CD1c-positive myeloid dendritic cell (primary cell): Measurements from ENCODE around the gene SYNJ2.

ENCODE experiments used
- DNase-seq: peaks from one replicate; pipeline ENCODE4 v3.0.0-alpha.2; 2016; ENCODE audit errors: extremely low spot score

SYNJ2 gene

GRCh38 chr6:158010591-158011477 lies 29.2 kb downstream of the SYNJ2 start:
- DNase-seq, result no peak

DNA sequence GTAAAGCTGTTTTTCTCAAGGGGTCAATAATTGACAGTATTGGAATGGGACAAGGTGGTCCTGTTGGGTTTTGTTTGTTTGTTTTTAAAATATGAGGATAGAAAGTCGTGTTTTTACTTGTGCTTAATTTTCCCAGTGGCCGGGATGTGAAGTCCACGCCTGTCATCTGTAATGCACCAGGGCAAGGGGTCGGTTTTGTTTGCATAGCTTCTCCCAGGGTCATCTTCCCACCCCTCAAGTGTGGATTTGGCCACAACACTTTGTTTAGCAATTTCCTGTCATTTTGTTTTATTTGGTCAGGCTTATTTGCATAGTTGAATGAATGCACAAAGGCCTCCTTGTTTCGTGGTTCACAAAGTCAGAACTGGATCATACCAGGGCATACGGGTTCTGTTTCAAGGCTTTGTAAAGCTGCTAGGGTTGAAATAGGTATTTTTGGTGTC lies 29.8 kb downstream of the SYNJ2 start:
- DNase-seq, result no peak

DNA sequence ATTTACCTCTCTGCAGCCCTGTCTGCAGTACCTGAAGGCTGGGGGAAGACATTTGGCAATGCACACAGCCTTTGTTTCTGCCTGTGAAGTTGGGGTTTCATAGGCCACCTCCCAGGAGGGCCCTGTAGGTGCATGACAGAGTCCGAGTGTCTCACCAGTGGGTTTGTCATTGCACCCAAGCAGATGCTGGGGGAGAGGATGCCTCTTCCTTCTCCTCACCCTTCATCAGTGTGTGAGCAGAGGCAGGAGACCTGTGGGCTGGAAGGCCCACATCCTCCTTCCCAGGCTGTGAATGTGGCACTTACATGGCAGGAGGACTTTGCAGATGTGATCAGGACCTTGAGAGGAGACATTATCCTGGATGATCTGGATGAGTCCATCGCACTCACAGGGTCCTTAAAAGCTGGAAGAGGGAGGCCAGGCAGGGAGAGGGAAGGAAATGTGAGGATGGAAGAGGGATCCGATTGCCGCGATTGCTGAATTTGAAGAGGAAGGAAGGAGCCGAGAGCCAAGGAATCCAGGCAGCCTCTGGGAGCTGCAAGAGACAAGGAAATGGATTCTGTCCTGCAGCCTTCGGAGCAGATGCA lies 30.4 kb downstream of the SYNJ2 start:
- peak; percentile 38 for DNase-seq

DNA sequence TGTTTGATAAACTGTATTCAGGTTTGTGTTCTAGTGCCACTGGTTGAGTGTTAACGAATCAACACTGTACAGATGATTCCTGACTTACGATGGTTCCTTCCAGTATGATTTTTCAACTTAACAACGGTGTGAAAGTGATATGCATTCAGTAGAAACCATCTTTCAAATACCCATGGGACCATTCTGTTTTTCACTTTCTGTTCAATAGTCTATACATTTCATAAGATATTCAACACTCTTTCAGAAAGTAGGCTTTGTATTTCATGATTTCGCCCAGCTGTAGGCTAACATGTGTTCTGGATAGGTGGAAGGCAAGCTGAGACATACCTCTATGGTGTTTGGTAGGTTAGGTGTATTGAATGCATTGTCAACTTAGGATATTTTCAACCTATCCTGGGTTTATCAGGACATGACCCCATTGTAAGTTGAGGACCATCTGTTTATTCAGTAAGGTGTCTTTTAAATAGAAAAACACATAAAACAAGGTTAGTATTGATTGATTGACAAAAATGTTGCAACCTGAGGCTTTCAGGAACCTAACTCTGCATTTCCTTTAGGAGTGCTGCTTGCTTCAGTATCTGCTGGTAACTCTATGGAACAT lies 32.3 kb downstream of the SYNJ2 start:
- no peak for DNase-seq

DNA sequence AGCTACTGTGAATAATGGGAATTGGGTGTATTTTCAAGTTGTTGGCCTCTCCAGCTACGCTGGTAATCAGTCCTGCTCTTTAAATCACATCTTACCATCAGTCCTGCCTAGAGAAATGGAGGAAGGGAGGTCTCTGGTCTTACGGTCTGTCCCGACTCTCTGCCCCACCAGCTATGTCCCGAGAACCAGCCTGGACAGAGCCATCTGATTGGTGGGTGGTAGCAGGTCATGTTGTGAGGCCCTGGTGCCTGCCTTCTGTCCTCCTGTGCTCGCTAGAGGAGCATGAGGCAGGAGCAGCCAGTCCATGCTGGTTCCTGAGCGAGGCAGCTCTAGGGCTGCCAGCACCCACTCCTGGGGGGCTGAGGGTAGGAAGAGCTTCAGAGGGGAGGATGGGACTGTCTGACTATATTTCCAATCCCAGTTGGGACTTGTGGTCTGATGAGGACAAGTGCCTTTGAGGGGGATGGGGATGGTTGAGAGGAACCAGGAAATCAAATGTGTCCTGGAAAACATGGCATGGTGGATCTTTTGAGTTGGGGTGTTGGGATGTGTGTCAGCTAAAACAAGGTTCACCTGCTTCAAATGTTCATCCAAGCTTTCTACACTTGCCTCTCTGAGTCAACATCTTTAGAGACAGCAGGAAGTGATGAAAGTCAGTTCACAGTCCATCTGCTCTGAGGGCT lies 33.0 kb downstream of the SYNJ2 start:
- DNase-seq, result no peak

DNA sequence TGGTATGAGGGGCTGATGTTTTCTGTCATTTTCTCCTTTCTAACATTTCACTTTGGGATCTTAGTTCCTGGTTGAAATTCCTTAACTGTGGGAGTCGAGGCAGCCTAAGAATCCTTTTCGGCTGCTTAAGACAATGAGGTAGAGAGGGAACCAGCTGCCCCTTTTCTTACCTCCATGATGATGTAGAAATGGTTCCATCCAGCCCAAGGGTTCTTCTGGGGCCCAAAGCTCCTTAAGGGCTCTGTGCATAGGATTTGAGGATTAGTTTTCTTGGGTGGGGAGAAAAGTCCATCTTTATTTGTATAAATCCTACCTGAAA lies 33.5 kb downstream of the SYNJ2 start:
- DNase-seq, result no peak

GRCh38 chr6:158016571-158017383 lies 35.1 kb downstream of the SYNJ2 start:
- no peak for DNase-seq

- DNase-seq, result no peak
These were observed 36.0 kb downstream of the SYNJ2 start for GRCh38 chr6:158017621-158018040.

GRCh38 chr6:158018041-158018771 lies 36.5 kb downstream of the SYNJ2 start:
- DNase-seq, result no peak

- no peak for DNase-seq
These were observed 37.2 kb downstream of the SYNJ2 start for GRCh38 chr6:158018851-158019361.

DNA sequence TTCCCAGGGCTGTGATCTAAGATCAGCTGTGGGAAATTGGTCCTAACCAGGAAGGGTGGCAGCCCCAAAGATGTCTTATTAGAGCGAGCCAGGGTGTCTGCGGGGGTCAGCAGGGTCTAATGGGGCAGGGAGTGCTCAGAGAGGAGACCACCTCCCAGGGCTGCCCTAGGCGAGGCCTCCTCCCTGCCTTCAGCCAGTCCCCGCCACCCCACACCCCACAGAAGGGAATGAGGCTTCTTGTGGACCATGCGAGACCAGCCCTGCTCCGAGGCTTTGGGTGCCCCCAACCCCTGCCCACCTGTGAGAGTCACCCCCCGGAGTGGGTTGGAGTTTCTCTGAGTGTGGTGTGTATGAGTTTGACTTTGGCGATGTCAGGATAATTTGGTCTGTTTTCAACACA lies 37.8 kb downstream of the SYNJ2 start:
- DNase-seq, result no peak

DNA sequence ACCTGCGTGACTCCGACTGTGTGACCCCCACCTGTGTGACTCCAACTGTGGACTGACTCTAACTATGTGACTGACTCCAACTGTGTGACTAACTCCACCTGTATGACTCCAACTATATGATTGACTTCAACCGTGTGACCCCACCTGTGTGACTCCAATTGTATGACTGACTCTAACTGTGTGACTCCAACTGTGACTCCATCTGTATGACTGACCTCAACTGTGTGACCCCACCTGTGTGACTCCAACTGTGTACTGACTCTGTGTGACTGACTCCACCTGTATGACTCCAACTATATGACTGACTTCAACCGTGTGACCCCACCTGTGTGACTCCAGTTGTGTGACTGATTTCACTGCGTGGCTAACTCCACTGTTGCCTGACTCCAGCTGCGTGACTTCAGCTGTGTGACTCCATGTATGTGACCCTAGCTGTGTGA lies 38.6 kb downstream of the SYNJ2 start:
- DNase-seq, result no peak

GRCh38 chr6:158020811-158021210 lies 39.1 kb downstream of the SYNJ2 start:
- no peak for DNase-seq

DNA sequence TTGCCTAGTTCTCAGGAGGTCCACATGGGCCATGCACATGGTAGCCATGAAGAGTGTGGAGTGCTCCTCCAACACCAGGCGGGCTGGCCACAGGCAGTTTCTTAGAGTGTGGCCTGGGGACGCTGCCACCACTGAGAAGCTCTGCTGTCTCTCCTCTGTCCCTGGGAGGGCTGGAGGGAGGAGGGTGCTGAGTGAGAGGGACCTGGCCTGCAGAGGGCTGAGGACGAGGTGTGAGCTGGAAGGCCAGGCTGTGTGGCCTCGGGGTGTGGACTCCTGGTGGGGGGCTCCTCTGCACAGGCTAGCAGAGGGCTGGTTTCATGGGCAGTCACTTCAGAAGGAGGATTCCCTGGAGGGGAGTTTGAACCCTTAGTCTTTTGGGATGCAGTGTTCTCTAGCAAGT lies 39.7 kb downstream of the SYNJ2 start:
- no peak for DNase-seq

GRCh38 chr6:158021814-158022748 lies 40.4 kb downstream of the SYNJ2 start:
- DNase-seq, result no peak

GRCh38 chr6:158022749-158023596 lies 41.3 kb downstream of the SYNJ2 start:
- no peak for DNase-seq

GRCh38 chr6:158023597-158023939 lies 41.9 kb downstream of the SYNJ2 start:
- DNase-seq, result no peak

- DNase-seq, result no peak
These were observed 43.1 kb downstream of the SYNJ2 start for GRCh38 chr6:158024566-158025297.
